ENCODE data around the gene MRAS. TPM values are rescaled to one million over a fixed set of nuclear protein-coding genes. Genes with fewer than 3 reads are reported as not detected.

Gene MRAS
- total RNA-seq, 6 experiments from 2014 or later = 2.5 to 7.9 (median 6.9) TPM

- DNase-seq (no peak), ATAC-seq (no peak)
- Histone ChIP-seq H3K27ac (no peak overlapping the region), H3K4me1 (no peaks in the 10 kb centered on the region), H3K27me3 (no peaks in the 10 kb centered on the region), H3K9me3 (no peaks in the 10 kb centered on the region), H3K36me3 (no peaks in the 10 kb centered on the region), H3K4me3 (no peak overlapping the region)
- TF ChIP-seq POLR2A (IDR thresholded peaks at IDR 0.05) (no peak), CTCF (IDR thresholded peaks at IDR 0.05) (no peak)
- WGBS (ENCODE audit: insufficient coverage, low coverage, low lambda C conversion rate, missing lambda C conversion rate) = 79% methylated on average over 6 of the region's 7 CpGs
- intact Hi-C loops (cut with DNase I) = no loop called here
Measured at GRCh38 chr3:138359148-138359918, 11.0 kb downstream of the MRAS start.

GRCh38 chr3:138359919-138360868, 11.8 kb downstream of the MRAS start:
- ATAC-seq = no peak
- Histone ChIP-seq H3K27ac (no peak overlapping the region), H3K9me3 (no peaks in the 10 kb centered on the region), H3K4me1 (no peaks in the 10 kb centered on the region), H3K4me3 (no peak overlapping the region), H3K36me3 (no peaks in the 10 kb centered on the region), H3K27me3 (no peaks in the 10 kb centered on the region)
- TF ChIP-seq CTCF (IDR thresholded peaks at IDR 0.05) (no peak), POLR2A (IDR thresholded peaks at IDR 0.05) (no peak)
- DNase-seq = no peak
- intact Hi-C loops (cut with DNase I) = no loop called here
- 60% methylated on average over 2 of the region's 15 CpGs for WGBS (ENCODE audit: insufficient coverage, low coverage, low lambda C conversion rate, missing lambda C conversion rate)

GRCh38 chr3:138360869-138361525, 12.6 kb downstream of the MRAS start:
- no peak for DNase-seq
- Histone ChIP-seq H3K27ac (no peak overlapping the region), H3K27me3 (no peaks in the 10 kb centered on the region), H3K36me3 (no peaks in the 10 kb centered on the region), H3K4me3 (no peak overlapping the region), H3K9me3 (no peaks in the 10 kb centered on the region), H3K4me1 (no peaks in the 10 kb centered on the region)
- no peak for TF ChIP-seq CTCF (IDR thresholded peaks at IDR 0.05)
- no peak for TF ChIP-seq POLR2A (IDR thresholded peaks at IDR 0.05)
- intact Hi-C loops (cut with DNase I) = no loop called here
- 85% methylated on average over 5 of the region's 9 CpGs for WGBS (ENCODE audit: insufficient coverage, low coverage, low lambda C conversion rate, missing lambda C conversion rate)
- ATAC-seq = no peak

GRCh38 chr3:138361561-138361971, 13.2 kb downstream of the MRAS start:
- no peaks in the 10 kb centered on the region for H3K4me1 ChIP-seq
- DNase-seq = no peak

More at GRCh38 chr3:138361561-138361971, 13.2 kb downstream of the MRAS start:
- Histone ChIP-seq H3K27ac (no peak overlapping the region), H3K27me3 (no peaks in the 10 kb centered on the region), H3K9me3 (no peaks in the 10 kb centered on the region), H3K36me3 (no peaks in the 10 kb centered on the region), H3K4me3 (no peak overlapping the region)
- ATAC-seq = no peak
- intact Hi-C loops (cut with DNase I) = no loop called here
- WGBS (ENCODE audit: insufficient coverage, low coverage, low lambda C conversion rate, missing lambda C conversion rate) = 60% methylated on average over 1 of the region's 7 CpGs
- TF ChIP-seq CTCF (IDR thresholded peaks at IDR 0.05) = no peak
- no peak for TF ChIP-seq POLR2A (IDR thresholded peaks at IDR 0.05)
